GM19239 (cell line): ENCODE results near the gene PARD6A.

Source experiments
- DNase-seq: peaks from one replicate; pipeline ENCODE4 v3.0.0; 2011; ENCODE audit warnings: low spot score; ENCODE audit not compliant: insufficient read length
- FAIRE-seq: peaks from 2 replicates; lab custom pipeline; 2011; peaks lifted over from hg19 to GRCh38; lab: Jason Lieb, UNC

Gene PARD6A, protein sequence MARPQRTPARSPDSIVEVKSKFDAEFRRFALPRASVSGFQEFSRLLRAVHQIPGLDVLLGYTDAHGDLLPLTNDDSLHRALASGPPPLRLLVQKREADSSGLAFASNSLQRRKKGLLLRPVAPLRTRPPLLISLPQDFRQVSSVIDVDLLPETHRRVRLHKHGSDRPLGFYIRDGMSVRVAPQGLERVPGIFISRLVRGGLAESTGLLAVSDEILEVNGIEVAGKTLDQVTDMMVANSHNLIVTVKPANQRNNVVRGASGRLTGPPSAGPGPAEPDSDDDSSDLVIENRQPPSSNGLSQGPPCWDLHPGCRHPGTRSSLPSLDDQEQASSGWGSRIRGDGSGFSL

DNA sequence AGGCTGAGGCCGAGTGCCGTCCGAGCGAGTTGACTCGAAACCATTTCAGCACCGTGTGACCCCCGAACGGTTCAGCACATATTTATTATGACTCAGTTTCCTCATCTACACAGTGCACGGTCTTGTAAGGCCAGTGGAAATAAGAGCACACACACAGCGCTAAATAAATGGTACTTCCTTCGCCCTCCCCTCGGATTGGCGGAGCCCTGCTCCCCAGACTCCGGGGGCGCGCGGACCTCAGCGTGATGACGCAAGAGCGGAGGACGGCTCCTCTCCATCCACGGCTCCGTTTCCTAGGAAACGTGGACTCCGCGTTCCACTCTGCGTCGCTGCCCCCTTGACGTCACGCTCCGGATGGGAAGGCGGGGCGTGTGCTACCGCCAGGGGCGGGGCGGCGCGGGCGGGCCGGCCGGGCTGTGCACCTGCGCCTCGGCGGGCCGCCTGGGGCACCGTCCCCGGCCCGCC lies at the start of gene PARD6A:
Gene PARD6A (plus strand): TSS at position 397 of the 465 bp plus-strand sequence. CDS start 79 bp downstream, outside the sequence.
- FAIRE-seq, result peak; percentile 97
- DNase-seq, result peak; percentile 100

DNA sequence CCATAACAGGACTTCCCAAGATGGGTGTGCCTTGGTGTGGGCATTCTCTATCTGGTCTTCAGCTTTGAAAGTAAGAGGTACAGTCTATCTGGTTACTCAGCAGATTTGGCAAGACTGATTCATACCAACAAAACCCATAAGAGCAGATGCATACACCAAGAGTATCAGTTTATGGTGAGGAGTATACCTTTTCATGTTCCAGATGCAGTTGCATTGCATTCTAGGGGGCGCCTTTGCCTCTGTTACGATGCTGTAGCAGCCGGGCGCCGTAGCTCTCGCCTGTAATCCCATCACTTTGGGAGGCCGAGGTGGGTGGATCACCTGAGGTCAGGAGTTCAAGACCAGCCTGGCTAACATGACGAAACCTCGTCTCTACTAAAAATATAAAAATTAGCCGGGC lies 47.0 kb upstream of the PARD6A start:
- no peak for DNase-seq
- FAIRE-seq, result no peak

DNA sequence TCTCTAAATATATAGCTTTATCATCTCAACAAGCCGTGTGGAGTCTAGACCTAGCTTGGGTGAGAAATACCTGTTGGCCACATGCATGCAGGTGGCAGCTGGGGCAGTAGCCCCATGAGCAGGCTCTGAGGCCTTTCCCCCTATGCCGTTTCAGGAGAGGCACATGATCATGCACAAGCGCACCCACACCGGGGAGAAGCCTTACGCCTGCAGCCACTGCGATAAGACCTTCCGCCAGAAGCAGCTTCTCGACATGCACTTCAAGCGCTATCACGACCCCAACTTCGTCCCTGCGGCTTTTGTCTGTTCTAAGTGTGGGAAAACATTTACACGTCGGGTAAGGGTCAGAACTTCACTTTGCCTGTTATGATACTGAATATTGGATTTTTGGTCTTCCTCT lies 32.5 kb upstream of the PARD6A start:
- FAIRE-seq (no peak), DNase-seq (no peak)

DNA sequence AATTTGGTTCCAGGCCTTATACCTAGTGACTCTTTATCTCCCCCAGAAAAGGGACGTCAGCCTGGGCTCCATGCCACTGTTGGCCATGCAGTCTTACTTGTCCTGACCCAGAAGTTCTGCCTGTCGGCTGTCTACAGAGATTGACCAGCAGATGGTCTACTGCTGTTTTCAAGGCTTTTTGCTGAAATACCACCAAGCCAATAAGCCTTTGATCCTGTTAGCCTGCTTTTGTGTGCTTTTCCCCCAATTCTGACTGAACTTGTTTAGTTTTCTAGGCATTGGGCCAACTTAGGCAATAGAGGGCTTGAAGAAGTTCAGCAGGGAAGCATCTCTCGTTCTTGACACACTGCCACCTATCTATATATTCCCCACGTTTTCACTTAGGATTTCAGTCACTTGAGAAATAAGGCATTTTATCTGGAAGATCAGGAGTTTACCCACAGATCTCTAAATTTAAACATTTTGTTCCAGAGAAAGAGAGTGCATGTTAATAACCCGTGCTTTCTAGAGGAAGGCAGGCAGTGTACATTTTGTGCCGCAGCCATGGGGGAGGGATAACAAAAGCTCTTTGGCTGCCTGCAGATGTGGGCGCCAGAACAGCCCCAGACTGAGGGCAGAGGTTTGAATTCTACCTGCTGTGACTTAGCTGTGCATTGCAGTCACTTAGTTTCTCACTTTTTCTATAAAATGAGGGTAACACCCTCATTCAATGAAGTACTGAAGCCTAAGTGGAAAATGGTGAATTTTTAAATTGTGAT lies 28.2 kb upstream of the PARD6A start:
- no peak for FAIRE-seq
- no peak for DNase-seq

DNA sequence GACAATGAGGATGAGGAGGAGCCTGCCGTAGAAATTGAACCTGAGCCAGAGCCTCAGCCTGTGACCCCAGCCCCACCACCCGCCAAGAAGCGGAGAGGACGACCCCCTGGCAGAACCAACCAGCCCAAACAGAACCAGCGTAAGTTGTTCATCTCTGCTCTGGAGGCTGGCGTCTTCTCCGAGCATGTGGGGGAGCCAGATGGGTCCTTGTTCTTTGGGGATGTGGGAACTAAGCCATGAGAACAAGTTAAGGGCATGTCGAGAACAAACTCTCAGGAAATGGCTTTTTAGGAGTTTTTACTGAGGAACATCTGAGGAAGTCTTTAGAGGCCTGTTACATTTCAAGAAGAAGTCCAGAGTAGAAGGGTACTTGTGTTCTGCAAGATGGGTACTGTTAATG lies 24.0 kb upstream of the PARD6A start:
- DNase-seq (no peak), FAIRE-seq (no peak)

DNA sequence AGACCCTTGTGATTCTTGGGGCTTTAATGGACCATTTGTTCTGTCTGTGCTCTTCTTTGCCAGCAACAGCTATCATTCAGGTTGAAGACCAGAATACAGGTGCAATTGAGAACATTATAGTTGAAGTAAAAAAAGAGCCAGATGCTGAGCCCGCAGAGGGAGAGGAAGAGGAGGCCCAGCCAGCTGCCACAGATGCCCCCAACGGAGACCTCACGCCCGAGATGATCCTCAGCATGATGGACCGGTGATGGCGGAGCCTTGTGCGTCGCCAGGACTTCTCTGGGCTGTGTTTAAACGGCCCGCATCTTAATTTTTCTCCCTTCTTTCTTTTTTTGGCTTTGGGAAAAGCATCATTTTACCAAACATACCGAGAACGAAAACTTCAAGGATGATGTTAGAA lies 23.1 kb upstream of the PARD6A start:
- FAIRE-seq (no peak), DNase-seq (no peak)

DNA sequence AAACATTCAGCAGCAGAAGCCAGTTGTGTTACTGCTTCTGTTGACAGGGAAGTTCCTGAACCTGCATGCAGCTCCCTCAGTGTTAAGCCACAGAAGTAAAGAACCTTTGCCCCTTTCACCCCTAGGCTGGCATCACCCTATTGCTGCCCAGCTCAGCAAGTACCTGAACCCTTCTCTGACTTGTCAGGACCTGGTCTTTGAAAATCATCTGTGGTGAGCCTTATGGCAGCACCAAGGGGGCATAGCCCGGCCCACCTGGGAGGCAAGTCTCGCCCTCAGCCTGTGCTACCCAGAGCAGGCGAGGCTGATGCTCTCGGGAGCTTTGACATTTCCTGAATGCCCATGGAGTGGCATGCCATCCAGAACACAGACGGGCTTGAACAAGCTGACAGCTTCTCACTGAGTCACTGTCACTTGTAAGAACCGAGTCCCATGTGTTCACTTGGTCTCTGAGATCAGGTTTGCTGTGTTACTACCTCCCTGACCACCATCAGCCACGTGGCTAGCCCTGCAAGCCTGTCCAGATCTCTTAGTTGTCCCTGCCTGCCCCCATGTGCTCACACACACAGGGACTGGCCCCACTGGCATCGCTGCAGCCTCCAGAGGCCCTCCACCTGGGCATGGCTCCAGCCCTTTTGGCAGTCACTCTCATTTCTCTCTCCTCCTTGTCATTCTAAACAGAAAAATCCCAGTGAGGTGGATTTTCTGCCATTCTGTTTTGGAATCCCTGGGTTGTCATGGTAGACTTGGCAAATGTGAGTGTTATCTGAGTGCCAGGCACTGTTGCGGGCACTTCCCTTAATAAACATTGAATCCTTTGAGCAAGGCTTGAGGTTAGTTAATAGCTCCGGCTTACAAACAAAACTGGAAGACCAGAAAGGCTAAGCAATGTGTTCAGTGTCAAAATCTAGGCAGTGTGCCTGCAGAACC lies 18.7 kb upstream of the PARD6A start:
- no peak for FAIRE-seq
- no peak for DNase-seq

DNA sequence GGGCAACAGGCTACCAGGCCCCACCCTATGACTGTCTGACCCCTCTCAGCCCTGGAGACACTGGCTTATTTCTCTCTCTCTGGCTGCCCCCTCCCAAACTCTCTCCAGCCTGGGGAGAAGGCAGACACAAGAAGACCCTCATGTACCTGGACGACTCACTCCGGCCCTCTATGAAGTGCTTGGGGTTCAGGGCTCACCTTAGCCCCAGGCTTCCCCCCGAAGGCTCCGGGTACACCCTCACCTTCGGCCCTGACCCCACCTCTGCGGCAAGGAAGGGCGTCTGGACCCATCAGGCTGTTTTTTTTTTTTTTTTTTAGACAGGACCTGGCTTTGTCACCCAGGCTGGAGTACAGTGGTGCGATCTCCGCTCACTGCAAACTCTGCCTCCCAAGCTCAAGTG lies 16.7 kb upstream of the PARD6A start:
- FAIRE-seq, result no peak

DNA sequence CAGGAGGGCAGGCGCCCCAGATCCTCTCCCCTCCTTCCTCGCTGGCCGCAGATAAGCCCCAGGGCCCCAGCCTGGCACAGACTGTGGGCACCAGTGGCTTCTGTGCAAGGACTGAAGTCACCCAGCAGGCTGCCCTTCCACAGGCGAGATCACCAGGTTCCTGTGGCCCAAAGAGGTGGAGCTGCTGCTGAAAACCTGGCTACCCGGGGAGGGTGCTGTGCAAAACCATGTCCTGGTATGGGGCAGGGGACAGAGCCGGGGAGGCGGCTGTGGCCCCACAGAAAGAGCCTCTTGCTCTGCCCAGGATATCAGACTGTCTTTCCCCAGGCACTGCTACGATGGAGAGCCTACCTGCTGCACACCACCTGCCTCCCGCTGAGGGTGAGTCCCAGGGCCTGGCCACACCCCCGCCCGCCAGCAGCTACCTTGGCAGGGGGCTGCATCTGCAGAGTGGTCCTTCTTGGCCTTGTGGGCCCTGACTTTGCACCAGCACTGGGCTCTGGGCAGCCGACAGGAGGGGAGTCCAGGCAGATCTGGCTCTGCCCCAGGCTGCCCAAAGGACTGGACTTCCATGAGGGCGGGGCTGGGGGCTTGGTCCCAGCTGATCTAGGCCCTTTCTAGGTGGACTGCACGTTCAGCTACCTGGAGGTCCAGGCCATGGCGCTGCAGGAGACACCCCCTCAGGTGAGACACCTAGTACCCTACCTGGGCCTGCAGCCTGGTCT lies 15.2 kb upstream of the PARD6A start:
- FAIRE-seq, result no peak

More for the DNA sequence above, 16.7 kb upstream of the PARD6A start:
- DNase-seq, result no peak

DNA sequence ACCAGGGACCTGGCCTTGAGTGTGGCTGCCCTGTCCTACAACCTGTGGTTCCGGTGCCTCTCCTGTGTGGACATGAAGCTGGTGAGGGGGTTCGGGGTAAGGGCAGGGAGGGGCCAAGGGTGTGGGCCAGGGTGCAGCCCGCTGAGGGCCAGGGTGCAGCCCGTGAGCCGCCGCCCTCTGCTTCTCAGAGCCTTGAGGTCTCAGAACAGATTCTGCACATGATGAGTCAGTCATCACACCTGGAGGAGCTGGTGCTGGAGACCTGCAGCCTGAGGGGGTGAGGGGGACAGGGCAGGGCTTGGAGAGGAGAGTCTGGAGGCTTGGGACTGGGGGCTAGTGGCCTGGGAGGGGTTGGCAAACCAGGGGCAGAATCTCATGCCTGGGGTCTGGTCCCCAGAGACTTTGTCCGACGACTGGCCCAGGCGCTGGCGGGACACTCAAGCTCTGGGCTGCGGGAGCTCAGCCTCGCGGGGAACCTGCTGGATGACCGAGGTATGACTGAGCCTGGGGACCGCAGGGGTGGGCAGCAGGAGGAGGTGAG lies 13.6 kb upstream of the PARD6A start:
- FAIRE-seq, result no peak
- peak; percentile 33 for DNase-seq

More for the DNA sequence above, 15.2 kb upstream of the PARD6A start:
- peak; percentile 27 for DNase-seq

DNA sequence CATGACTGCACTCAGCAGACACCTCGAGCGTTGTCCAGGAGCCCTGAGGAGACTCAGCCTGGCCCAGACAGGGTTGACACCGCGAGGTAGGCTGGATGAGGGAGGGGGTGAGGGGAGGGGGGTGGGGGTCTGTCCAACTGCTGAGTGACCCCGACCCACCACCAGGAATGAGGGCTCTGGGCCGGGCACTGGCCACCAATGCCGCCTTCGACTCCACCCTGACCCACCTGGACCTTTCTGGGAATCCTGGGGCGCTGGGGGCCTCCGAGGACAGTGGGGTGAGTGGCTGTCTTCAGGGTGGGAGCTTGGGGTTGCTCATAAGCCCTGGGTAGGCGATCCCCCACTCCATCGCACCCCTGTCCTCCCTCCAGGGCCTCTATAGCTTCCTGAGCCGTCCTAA lies 13.1 kb upstream of the PARD6A start:
- no peak for DNase-seq
- FAIRE-seq, result no peak

DNA sequence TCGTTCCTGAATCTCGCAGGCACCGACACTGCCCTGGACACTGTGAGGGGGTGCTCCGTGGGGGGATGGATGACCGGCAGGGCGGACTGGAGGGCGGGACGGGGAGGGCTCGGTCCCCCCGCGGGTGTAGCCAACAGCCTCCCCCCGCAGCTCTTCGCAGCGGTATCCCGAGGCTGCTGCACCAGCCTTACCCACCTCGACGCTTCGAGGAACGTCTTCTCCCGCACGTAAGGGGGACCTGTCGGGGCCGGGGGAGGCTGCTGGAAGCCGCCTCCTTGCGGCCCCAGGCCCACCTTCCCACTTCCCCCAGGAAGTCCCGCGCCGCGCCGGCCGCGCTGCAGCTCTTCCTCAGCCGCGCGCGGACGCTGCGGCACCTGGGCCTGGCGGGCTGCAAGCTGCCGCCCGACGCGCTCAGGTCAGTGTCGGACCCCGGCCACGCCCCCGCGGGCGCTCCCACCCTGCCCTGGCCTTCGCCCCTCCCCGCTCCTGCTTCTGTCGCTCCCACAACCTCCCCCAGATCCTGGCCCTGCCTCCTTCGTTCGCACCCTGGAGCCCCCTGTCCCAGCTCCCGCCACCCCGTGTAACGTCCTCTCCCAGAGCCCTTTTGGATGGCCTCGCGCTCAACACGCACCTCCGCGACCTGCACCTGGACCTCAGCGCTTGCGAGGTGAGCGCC lies 12.5 kb upstream of the PARD6A start:
- no peak for FAIRE-seq
- no peak for DNase-seq

DNA sequence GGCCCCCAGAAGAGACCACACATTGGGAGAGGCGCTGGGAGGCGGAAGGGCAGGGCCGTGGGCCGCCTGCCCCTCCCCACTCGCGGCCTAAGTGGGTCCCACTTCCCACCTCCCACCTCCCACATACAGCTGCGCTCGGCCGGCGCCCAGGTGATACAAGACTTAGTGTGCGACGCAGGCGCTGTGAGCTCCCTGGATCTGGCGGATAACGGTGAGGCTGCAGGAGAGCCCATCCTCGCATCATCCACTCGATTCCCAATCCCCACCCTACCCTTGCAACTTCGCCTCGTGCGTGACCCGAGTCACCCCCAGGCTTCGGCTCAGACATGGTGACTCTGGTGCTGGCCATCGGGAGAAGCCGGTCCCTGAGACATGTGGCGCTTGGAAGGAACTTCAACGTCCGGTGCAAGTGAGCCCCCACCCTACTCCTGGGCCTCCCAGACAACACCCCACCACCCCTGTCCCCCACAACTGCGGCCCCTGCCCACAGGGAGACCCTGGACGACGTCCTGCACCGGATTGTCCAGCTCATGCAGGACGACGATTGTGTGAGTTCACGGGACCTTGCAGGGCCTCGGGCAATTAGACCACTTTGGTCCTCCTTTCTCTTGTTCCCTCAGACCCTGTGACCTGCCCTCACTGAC lies 11.9 kb upstream of the PARD6A start:
- no peak for FAIRE-seq
- DNase-seq, result no peak

DNA sequence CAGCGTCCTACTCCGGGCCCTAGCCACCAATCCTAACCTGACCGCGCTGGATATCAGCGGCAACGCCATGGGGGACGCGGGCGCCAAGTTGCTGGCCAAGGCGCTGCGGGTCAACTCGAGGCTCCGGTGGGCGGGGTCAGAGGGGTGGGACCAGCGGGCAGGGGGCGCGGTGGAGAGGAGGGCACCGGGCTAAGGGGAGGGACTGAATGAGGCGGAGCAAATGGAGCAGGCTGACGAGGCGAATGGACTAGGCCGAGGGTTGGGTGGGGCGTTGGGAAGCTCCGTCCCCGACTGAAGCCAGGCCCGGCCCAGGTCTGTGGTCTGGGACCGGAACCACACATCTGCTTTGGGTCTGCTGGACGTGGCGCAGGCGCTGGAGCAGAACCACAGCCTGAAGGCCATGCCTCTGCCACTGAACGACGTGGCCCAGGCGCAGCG lies 11.2 kb upstream of the PARD6A start:
- DNase-seq (no peak), FAIRE-seq (no peak)

DNA sequence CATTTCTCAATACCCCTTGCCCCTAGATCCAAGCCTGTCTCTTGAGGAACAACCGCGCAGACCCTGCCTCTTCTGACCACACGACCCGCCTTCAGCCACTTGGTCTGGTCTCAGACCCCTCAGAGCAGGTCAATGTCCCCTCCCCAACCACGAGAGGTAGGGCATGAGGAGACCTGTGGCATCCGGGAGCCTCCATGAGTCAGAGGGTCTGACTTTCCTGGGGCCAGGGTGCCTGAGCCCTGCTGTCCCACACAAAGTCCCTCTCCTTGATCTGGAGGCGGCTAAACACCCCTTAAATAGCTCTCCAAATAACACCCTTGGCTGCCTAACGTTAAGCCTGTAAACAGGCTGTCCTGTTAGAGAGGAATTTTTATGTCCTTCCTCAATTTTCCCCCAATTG lies 10.7 kb upstream of the PARD6A start:
- FAIRE-seq (no peak), DNase-seq (no peak)

DNA sequence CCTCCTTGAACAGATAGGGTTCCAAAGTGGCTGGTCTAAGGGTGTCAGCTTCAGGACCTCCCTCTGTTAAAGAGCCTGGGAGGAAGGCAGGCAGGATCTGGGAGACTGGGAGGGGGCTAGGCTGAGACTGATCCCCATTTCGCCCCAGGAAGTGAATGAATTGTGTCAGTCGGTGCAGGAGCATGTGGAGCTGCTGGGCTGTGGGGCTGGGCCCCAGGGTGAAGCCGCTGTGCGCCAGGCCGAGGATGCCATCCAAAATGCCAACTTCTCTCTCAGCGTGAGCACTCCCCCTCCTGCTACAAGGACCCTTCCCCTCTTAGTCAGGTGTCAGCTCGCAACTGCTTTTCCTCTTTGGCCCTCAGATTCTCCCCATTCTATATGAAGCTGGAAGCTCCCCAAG lies 9.7 kb upstream of the PARD6A start:
- DNase-seq, result no peak
- no peak for FAIRE-seq

DNA sequence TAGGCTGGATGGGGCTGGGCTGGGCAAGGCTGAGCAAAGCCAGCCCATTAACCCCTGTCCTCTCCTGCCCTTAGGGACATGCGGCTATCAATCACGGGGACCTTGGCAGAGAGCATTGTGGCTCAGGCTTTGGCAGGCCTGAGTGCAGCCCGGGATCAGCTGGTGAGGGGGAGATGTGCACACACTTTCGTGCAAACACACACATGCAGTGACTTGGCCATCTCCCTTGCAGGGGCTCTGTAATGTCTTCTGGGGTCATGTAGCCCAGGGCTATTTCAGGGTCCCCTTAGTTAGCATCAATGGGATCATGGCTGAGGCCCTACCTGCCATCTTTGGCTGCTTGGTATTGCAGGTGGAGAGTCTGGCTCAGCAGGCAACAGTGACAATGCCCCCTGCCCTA lies 8.9 kb upstream of the PARD6A start:
- no peak for FAIRE-seq

DNA sequence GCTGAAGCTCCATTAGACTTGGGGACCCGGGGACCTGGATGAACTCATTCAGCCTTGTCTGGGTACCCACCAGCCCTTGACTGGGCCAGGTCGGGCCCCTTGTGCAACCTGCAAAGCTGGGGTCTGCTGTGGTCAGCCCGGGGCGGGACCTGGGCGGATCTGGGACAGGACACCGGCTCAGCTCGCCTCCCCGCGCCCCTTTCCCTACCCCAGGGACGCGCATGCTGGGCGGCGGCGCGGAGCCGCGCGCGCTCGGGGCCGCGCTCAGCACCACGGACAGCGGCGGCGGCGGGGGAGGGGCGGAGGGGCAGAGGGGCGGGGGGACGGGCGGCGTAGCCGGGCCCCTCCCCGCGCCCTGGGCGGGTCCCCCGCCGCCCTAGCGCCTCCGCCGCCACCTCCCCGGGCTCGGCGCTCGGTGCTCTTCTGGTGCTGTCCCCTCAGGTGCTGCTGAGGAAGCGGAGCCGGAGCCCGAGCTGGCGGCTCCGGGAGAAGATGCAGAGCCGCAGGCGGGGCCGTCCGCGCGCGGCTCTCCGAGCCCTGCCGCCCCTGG lies 8.1 kb upstream of the PARD6A start:
- FAIRE-seq, result no peak
- DNase-seq, result no peak

More for the DNA sequence above, 8.9 kb upstream of the PARD6A start:
- DNase-seq, result no peak
